DMS153 treated with DMSO at 0.1 percent for 48 hours (cell line): ENCODE data around the gene CLEC18A.
"Not testable (repeated sequence)": the region's sequence is repeated elsewhere in the genome, so short reads cannot be mapped to it uniquely, and the experiment has no call there.

Experiments
- DNase-seq: peaks from one replicate; lab custom pipeline; 2025; ENCODE audit not compliant: unreplicated experiment; lab: John Stamatoyannopoulos, UW

The CLEC18A gene

DNA sequence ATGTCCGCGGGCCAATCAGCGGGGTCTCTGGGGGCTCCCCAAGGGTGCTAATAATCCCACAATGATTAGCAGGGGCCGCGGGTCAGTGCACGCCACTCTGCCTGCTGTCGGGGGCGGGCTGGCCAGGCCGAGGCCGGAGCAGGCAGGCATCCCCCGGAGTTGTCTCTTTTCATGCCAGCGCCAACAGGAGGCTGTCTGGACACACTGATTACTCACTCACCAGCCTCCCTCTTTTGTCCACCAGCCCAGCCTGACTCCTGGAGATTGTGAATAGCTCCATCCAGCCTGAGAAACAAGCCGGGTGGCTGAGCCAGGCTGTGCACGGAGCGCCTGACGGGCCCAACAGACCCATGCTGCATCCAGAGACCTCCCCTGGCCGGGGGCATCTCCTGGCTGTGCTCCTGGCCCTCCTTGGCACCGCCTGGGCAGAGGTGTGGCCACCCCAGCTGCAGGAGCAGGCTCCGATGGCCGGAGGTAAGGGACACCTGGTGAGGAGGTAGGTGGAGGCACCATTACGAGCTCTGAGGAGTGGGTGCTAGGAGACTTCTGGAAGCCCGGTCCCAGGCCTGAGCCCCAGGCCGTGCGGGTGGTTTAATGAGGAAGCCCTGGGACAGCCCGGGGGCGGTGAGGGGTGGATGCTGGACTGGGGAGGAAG is at the start of gene CLEC18A:
CLEC18A (plus strand) TSS at position 318 of the 655 bp plus-strand sequence; CDS start at position 351, 33 bp downstream.
- DNase-seq: not testable (repeated sequence)

- no peak for DNase-seq
These were observed 47.2 kb upstream of the CLEC18A start for GRCh38 chr16:69903865-69904415.

- DNase-seq: no peak
These were observed 46.5 kb upstream of the CLEC18A start for GRCh38 chr16:69904495-69905170.

GRCh38 chr16:69905171-69905555 is 46.0 kb upstream of the CLEC18A start:
- DNase-seq: no peak

DNA sequence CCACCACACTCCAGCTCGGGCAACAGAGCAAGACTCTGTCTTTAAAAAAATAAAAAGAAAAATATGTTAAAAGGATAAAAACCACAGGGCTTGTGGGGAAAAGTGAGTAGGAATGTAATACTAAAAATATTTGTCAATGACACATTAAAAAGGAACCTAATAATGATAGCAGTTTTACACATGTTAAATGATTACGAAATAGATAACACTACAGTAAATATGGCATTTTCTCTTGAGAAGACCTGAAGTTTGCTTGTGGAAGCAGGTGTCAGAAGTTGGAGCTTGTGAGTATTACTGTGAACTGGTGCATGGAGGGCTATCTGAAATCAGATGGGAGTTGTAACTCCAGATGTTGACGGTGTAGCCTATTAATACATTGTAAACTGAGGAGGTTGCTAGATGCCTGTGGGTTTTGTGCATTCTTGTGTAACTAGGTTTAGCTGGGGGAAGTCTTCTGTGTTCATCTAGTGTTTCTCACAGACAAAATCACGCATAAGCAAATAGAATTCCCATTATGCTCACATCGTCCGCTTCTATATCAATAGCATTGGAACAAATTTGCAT is 44.2 kb upstream of the CLEC18A start:
- DNase-seq: no peak

DNA sequence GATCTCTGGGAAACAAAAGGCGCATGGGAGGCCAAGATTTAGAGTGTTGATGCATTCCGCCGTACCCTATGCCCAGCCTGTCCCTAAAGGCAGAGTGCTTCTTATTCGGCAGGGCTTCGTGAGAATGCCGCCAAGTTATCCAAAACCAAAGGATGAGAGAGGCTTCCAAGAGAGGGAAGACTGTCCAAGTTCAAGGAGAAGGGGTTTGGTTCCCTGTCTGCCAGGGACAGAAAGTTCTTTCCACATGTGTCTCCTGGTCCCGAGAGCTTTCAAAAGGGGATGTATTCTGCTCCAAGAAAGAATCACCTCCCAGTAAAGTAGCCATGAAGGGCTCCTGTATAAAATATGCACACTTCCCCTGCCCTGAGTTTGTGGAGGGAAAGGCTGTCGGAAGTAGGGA is 42.1 kb upstream of the CLEC18A start:
- DNase-seq: no peak

DNA sequence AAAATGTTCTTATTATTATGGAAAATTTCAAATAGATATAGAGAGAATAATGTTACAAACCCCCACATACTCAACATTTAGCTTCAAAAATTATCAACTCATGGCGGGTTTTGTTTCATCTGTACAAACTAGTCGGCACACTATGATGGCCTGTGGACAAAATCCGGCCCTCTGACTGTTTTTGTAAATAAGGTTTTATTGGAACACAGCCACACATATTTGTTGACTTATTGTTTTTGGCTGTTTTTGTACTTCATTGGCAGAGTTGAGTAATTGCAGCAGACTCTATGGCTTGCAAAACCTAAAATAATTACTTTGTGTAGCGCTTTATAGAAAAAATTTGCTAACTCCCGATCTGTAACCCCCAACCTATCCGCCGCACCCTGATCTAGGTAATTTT is 41.4 kb upstream of the CLEC18A start:
- DNase-seq: no peak

- DNase-seq: no peak
These were observed 40.2 kb upstream of the CLEC18A start for GRCh38 chr16:69910964-69911363.

DNA sequence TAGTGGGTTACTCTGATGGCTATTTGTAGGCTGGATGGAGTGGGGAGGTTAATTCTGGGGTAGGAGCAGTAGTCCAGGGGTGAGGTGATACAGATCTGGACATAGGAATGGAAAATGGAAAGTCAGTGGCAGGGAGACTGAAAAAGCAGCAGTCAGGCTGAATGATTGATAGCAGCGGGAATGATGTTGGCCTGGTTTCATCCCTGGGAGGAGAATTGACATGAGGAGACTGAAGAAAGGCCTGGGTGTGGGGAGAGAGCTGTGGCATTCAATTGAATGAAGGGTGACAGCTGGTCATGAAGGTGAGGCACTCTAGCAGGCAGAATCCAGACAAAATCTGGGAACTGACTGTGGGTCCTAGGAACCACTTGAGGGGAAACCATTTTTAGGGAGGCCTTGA is 34.7 kb upstream of the CLEC18A start:
- DNase-seq: no peak

DNA sequence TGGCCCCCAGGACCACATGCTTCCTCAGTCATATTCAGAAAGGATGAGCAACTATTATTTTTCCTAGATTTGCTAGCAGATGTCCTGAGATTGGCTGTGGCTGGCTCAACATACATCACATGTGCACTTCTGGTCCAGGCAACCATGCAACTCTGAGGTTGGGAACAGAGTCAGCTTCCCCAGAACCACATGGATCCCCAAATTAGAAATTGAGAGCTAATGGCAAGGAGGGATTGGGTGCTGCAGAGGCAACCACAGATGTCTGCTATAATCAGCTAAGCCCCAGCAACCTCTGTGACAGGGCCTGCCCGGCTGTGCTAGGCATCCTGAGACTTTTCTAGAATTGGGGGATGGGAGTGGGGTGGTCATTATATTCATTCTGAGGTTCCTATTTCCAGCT is 33.8 kb upstream of the CLEC18A start:
- DNase-seq: no peak

- no peak for DNase-seq
These were observed 33.4 kb upstream of the CLEC18A start for GRCh38 chr16:69917739-69918138.

DNA sequence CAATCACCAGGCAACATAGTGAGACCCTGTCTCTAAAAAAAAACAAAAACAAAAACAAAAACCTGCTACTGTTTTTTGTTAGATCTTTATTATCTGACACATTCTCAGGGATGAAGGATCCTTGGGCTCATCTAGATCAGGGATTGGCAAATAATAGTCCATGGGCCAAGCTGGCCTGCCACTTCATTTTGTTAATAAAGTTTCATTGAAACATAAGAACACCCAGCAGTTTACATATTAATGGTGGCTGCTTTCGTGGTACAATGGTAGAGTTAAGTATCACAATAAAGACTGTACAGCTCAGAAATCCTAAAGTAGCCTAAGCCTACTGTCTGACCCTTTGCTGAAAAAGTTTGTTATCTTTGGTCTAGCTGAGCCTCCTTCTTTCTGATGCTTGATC is 32.9 kb upstream of the CLEC18A start:
- DNase-seq: no peak

DNA sequence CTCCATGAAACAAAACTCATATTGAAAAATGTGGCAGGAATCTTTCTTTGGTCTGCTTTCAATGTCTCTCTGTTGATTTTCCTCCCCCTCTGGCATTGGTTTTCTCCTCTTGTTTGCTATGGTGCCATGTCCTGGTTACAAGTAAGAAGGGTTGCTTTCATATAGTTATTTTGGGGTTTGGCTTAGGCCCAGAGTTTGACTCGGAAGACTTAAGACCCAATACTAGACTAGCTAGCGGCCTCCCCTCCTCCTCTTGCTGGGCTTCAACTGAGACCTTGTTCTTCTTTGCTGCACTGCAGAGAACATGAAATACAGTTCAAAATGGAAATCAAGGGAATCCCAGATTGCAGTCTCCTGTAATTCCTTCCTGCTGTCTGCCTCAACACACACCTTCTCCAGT is 30.0 kb upstream of the CLEC18A start:
- no peak for DNase-seq

DNA sequence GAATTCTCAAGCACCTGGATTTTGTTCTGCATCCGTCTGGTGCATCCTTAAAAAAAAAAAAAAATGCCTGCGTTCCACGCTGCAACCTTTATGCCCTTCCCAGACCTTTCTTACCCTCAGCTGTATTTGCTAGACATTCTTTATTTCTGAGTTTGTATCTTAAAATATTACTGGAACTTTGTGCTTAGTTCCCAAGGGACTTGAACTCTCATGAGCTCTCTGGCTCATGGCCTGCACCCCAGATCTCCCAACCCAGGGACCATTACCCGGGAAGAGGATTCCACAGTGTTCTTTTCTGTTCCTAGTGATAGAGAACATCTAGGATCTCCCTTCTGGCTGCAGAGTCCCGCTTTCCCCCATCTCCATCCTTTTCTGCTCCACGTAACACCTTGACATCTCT is 28.9 kb upstream of the CLEC18A start:
- no peak for DNase-seq

- no peak for DNase-seq
These were observed 26.9 kb upstream of the CLEC18A start for GRCh38 chr16:69924041-69924775.

DNA sequence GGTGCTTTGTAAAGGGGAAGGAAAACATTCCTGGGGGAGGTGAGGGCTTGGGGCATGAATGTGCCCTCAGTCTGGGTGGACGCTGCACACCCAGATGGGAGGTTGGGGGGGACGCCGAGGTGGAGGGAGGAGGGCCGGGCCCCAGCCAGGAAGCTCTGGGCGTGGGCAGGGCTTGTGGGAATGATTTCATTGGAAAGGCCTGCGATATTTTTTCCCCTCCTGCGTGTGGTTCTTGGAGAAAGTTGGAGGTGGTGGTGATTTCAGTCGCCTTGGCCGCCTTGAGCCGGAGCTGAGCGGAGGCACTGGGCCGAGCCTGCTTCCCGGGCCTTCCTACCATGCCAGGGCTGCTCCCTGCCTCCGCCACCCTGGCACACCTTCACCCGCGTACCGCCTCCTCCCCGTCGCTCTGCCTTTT is 26.4 kb upstream of the CLEC18A start:
- DNase-seq: no peak

DNA sequence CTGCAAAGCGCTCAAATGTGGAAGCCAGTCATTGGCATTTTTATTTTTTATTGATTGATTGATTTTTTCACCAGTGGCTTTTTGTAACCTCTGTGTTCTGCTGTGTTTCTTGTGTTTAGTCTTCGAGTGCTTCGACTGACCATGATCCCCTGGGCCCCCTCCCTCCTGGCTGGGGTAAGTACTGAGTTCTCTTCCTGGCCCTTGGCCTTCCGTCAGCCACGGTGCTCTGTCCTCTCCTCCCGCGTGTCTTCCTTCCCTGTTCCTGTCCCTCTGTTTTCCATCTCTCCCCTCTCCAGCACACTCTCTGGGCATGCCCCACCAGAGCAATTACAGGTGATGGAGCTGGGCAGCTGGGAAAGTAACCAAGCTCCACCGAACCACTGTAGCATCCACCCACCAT is 25.8 kb upstream of the CLEC18A start:
- DNase-seq: no peak

GRCh38 chr16:69926241-69926640 is 24.9 kb upstream of the CLEC18A start:
- DNase-seq: no peak

DNA sequence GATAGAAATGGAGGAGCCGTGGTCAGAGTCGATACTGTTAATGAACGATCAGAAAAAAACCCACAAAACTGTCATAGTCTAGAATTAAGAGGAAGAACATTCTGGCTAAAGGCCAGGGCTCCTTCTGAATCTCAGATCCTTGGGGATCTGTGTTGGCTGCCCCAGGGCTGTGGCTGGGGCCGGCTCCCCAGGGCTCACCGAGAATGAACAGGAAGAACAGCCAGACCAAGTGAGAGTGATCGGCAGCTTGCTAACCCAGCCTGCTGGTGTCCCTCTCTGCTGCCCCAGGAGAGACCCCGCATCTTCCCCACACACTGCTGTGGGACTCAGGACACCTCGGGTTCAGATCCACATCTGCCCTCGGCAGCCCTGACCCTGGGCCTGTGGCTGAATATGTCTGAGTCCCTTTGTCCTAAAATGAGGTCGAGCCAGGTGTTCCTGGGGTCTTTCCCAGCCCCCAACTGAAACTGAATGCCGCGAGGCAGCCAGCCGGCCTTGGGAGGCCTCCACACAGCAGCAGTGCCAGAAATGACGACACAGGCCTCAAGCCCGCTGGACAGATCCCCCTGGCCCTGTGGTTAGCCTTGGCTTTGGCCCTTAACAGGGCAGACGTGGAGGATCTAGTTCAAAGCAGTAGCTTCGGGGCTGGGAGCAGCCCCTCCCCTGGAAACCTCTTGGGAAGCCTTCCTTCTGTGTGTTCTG is 23.9 kb upstream of the CLEC18A start:
- no peak for DNase-seq

GRCh38 chr16:69928856-69929400 is 22.2 kb upstream of the CLEC18A start:
- no peak for DNase-seq

DNA sequence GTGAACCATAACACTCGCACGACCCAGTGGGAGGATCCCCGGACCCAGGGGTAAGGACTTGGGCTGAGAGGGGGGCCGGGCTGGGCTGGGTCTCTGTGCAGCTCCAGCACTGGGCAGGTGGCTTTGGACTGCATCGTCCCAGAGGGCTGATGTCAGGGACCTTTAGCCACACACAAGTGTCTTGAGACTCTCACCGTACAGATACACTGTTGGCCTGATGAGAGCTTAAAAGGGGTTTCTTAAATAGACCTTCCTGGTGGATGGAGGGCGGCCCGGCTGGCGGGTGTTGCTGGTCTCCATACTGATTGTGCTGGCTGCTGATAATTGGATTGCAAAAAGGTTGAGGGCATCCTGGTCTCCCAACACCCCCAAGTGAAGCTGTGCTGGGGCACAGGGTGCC is 21.7 kb upstream of the CLEC18A start:
- no peak for DNase-seq
